ENCODE results near the gene RPS6KB1. TPM values are rescaled to one million over a fixed set of nuclear protein-coding genes. Genes with fewer than 3 reads are reported as not detected.

The RPS6KB1 gene
- total and polyA plus RNA-seq, 2 of the 8 experiments (the other 6 are each of a cell fraction or from before 2014, with no cell fraction given), result 3.4 to 28.4 TPM

DNA sequence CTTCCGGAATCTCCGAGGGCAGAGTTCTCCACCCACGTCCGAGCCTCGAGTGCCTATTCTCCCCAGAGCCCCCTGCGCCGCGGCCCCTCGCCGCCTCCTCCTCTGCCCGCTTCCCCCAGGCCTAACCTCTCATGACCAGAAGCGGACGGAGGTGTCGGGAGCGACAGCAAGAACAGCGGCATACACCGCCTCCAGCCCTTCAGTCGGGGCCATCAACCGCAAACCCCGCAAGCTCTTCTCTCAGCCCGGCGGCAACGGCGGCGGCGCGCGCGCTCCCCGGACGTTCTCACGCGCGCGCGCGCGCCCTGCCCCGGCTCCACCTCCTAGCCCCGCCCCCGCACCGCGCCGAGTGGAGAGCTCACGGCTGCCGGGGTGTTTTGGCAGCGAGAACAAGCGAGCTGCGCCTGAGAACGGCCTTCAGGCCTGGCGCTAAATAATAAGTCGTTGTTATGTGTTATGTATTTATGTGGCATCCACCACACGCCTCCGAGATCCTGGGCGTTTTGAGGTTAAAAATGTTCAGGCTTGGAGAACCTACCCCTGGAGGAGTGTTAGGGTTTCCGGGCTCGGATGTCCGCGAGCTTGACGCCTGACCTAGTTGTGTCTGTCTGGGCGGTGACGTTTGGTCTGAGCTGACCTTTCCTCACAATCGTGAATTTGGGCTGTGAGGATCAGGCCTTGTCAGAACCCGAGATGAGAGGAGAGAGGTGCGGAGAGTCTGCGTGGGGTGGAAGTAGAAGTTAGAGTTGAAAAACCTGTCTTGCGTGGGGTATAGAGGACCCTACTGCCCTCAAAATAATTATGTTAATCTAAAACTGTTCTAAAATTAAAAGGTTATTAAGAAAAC, 71.8 kb downstream of the RPS6KB1 start, which contains the start of gene RNFT1 (continued):
- TF ChIP-seq POU5F1 (IDR thresholded peaks at IDR 0.05; ENCODE audit: low read depth, low read length), result no peak
- no peak for TF ChIP-seq RFX5 (IDR thresholded peaks at IDR 0.05; ENCODE audit: borderline replicate concordance, low read depth, low read length)
- TF ChIP-seq BACH1 (IDR thresholded peaks at IDR 0.05; ENCODE audit: low read length), result no peak
- peak; percentile 55 for TF ChIP-seq TAF1 (IDR thresholded peaks at IDR 0.05; ENCODE audit: low read depth, low read length)
- peak; percentile 58; the same call in 1 of the 2 replicates for TF ChIP-seq EGR1 (IDR thresholded peaks at IDR 0.05; ENCODE audit: borderline replicate concordance, low read depth, low read length)
- TF ChIP-seq SP2 (IDR thresholded peaks at IDR 0.05; ENCODE audit: low read length), result no peak
- TF ChIP-seq, protein P1, sequence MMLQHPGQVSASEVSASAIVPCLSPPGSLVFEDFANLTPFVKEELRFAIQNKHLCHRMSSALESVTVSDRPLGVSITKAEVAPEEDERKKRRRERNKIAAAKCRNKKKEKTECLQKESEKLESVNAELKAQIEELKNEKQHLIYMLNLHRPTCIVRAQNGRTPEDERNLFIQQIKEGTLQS (IDR thresholded peaks at IDR 0.05; ENCODE audit: insufficient read depth, low read depth, low read length), result no peak
- TF ChIP-seq BCL11A (IDR thresholded peaks at IDR 0.05; ENCODE audit: low read depth in 2 of 2, low read length in 2 of 2), result no peak
- no peak for TF ChIP-seq CEBPB (IDR thresholded peaks at IDR 0.05; ENCODE audit: low read depth, low read length)
- TF ChIP-seq NRF1 (IDR thresholded peaks at IDR 0.05; ENCODE audit: low read depth, low read length), result peak; percentile 11; the same call in 1 of the 2 replicates
- TF ChIP-seq YY1 (IDR thresholded peaks at IDR 0.05; ENCODE audit: low read depth, low read length), result no peak
- TF ChIP-seq RBBP5 (IDR thresholded peaks at IDR 0.05; ENCODE audit: borderline replicate concordance, low read depth, low read length), result peak; percentile 69; the same call in 1 of the 2 replicates
- TF ChIP-seq, protein P2, sequence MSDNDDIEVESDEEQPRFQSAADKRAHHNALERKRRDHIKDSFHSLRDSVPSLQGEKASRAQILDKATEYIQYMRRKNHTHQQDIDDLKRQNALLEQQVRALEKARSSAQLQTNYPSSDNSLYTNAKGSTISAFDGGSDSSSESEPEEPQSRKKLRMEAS (IDR thresholded peaks at IDR 0.05), result no peak

Measured in H1 (cell line).